ENCODE results near the gene TCF3. TPM values are rescaled to one million over a fixed set of nuclear protein-coding genes. Genes with fewer than 3 reads are reported as not detected.
A peak's percentile ranks its signal among the peaks of the same experiment; 100 is the strongest.

The TCF3 gene
- total RNA-seq, 1 experiment from 2014 or later = 277 TPM

GRCh38 chr19:1633269-1633826 is 19.1 kb downstream of the TCF3 start:
- no peaks in the 10 kb centered on the region for H3K27me3 ChIP-seq (ENCODE audit: control insufficient read depth, insufficient read depth, low read length)
- no peak for DNase-seq
- H3K36me3 ChIP-seq (replicated peaks; ENCODE audit: control insufficient read depth, insufficient read depth, low read length) = peaks cover 16% of the 10 kb centered on the region
- H3K4me3 ChIP-seq (ENCODE audit: insufficient read depth, low read depth, low read length) = no peak overlapping the region

DNA sequence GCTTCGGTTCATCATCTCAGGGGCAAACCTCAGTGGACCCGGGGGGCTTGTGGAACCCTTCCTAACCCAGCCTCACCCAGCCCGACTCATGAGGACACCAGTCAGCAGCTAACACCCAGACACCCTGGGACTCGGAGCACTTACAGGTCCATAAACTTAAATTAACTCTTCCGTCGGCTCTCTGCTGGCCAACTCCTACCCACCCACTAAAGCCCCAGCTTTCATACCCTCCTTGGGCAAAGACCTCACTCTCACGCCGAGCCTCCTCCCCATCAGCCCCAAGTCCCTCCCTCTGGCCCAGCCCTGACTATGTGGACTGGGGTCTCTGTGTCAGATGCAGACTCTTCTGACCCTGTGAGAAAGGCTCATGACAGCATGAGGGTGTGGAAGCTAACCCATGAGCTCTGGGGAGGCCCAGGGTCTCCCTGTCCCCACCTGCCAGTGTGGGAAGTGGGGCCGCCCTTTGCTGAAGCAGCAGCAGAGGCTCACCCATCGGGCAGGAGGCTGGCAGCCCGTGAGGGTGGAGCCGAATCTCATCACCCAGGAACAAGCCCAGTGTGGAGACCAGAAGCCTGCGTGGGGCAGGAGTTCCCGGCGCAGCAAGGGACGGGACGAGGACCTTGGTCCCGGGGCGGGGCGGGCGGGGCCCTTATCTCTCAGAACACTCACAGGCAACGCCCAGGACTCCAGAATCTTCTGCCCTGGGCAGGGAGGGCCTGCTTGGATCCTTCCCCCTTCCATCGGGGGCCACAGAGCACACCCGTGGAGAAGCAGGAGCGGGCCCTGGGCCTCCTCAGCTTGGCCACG is 19.8 kb downstream of the TCF3 start:
- no peaks in the 10 kb centered on the region for H3K27me3 ChIP-seq (ENCODE audit: control insufficient read depth, insufficient read depth, low read length)
- peaks cover 12% of the 10 kb centered on the region for H3K36me3 ChIP-seq (replicated peaks; ENCODE audit: control insufficient read depth, insufficient read depth, low read length)
- H3K4me3 ChIP-seq (ENCODE audit: insufficient read depth, low read depth, low read length) = no peak overlapping the region
- DNase-seq = no peak

- no peak for DNase-seq
- Histone ChIP-seq H3K4me3 (ENCODE audit: insufficient read depth, low read depth, low read length) (no peak overlapping the region), H3K36me3 (replicated peaks; ENCODE audit: control insufficient read depth, insufficient read depth, low read length) (peaks cover 12% of the 10 kb centered on the region), H3K27me3 (ENCODE audit: control insufficient read depth, insufficient read depth, low read length) (no peaks in the 10 kb centered on the region)
These were observed 20.8 kb downstream of the TCF3 start for GRCh38 chr19:1631557-1632100.

GRCh38 chr19:1630811-1631210 is 21.6 kb downstream of the TCF3 start:
- no peak for DNase-seq
- peaks cover 12% of the 10 kb centered on the region for H3K36me3 ChIP-seq (replicated peaks; ENCODE audit: control insufficient read depth, insufficient read depth, low read length)
- H3K27me3 ChIP-seq (ENCODE audit: control insufficient read depth, insufficient read depth, low read length) = no peaks in the 10 kb centered on the region
- no peak overlapping the region for H3K4me3 ChIP-seq (ENCODE audit: insufficient read depth, low read depth, low read length)

GRCh38 chr19:1630012-1630411 is 22.4 kb downstream of the TCF3 start:
- Histone ChIP-seq H3K27me3 (ENCODE audit: control insufficient read depth, insufficient read depth, low read length) (no peaks in the 10 kb centered on the region), H3K36me3 (replicated peaks; ENCODE audit: control insufficient read depth, insufficient read depth, low read length) (peaks cover 11% of the 10 kb centered on the region), H3K4me3 (ENCODE audit: insufficient read depth, low read depth, low read length) (no peak overlapping the region)
- no peak for DNase-seq

DNA sequence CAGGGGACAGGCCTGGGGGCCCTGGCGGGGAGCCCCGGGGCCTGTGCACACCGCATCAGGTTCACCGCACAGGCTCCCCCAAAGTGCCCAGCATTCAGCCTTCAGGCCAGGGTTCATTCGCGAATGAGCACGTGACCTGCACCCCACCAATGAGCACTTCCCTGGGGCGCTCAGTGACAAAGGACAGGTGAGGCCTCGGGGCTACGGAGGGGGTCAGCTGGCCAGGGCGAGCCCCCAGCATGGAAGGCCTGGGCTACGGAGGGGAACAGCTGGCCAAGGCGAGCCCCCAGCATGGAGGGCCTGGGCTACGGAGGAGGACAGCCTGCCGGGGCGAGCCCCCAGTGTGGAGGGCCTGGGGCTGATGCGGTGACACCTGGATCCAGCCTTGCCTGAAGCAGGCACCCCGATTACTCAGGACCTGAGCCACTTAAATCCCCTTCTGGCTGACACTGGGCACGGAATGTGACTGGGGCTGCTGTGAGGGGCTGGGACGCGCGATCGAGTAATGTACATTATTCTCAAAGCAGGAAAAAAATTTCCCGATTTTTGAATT is 23.1 kb downstream of the TCF3 start:
- no peak for DNase-seq

GRCh38 chr19:1627194-1627593 is 25.2 kb downstream of the TCF3 start:
- no peak overlapping the region for H3K4me3 ChIP-seq (ENCODE audit: insufficient read depth, low read depth, low read length)
- DNase-seq = no peak
- no peaks in the 10 kb centered on the region for H3K27me3 ChIP-seq (ENCODE audit: control insufficient read depth, insufficient read depth, low read length)
- H3K36me3 ChIP-seq (replicated peaks; ENCODE audit: control insufficient read depth, insufficient read depth, low read length) = peaks cover 14% of the 10 kb centered on the region

More for the DNA sequence above, 23.1 kb downstream of the TCF3 start:
- Histone ChIP-seq H3K36me3 (replicated peaks; ENCODE audit: control insufficient read depth, insufficient read depth, low read length) (peaks cover 6% of the 10 kb centered on the region), H3K4me3 (ENCODE audit: insufficient read depth, low read depth, low read length) (no peak overlapping the region), H3K27me3 (ENCODE audit: control insufficient read depth, insufficient read depth, low read length) (no peaks in the 10 kb centered on the region)

DNA sequence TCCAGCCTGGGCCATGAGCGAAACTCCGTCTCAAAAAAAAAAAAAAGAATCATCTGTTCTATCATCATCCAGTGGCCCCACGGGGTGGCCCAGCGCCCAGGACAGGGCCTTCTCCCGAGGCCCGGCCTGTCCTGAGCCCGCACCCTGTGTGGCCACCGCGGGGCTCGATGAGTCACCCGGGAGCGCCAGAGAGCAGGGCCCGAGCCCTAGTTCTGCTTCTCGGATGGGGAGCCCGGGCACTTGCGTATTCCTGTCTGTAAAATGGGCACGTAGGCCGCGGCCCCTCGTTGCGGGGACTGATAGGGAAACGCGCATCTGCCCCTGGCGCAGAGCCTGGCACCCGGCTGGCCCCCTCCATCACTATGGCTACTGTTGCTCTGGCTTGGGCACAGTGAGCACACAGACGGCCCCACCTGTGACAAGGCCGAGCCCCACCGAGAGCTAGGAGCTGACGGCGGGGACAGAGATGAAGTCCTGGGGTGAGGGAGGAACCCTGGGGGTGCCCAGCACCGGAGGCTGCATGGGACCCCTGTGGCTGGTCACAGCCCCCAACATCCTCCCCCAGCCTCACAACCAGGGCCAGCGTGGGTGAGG is 25.9 kb downstream of the TCF3 start:
- Histone ChIP-seq H3K27me3 (ENCODE audit: control insufficient read depth, insufficient read depth, low read length) (no peaks in the 10 kb centered on the region), H3K36me3 (replicated peaks; ENCODE audit: control insufficient read depth, insufficient read depth, low read length) (peaks cover 9% of the 10 kb centered on the region), H3K4me3 (ENCODE audit: insufficient read depth, low read depth, low read length) (no peak overlapping the region)
- no peak for DNase-seq

- Histone ChIP-seq H3K36me3 (replicated peaks; ENCODE audit: control insufficient read depth, insufficient read depth, low read length) (peaks cover 20% of the 10 kb centered on the region), H3K4me3 (ENCODE audit: insufficient read depth, low read depth, low read length) (no peak overlapping the region), H3K27me3 (ENCODE audit: control insufficient read depth, insufficient read depth, low read length) (no peaks in the 10 kb centered on the region)
- peak; percentile 97 for DNase-seq
These were observed 28.0 kb downstream of the TCF3 start for GRCh38 chr19:1624458-1624857.

- H3K4me3 ChIP-seq (ENCODE audit: insufficient read depth, low read depth, low read length) = no peak overlapping the region
- H3K36me3 ChIP-seq (replicated peaks; ENCODE audit: control insufficient read depth, insufficient read depth, low read length) = peaks cover 20% of the 10 kb centered on the region
- DNase-seq = peak; percentile 36
- no peaks in the 10 kb centered on the region for H3K27me3 ChIP-seq (ENCODE audit: control insufficient read depth, insufficient read depth, low read length)
These were observed 29.9 kb downstream of the TCF3 start for GRCh38 chr19:1622541-1622940.

- Histone ChIP-seq H3K36me3 (replicated peaks; ENCODE audit: control insufficient read depth, insufficient read depth, low read length) (peaks cover 21% of the 10 kb centered on the region), H3K27me3 (ENCODE audit: control insufficient read depth, insufficient read depth, low read length) (no peaks in the 10 kb centered on the region), H3K4me3 (ENCODE audit: insufficient read depth, low read depth, low read length) (no peak overlapping the region)
- peak; percentile 70 for DNase-seq
These were observed 30.4 kb downstream of the TCF3 start for GRCh38 chr19:1622007-1622406.

DNA sequence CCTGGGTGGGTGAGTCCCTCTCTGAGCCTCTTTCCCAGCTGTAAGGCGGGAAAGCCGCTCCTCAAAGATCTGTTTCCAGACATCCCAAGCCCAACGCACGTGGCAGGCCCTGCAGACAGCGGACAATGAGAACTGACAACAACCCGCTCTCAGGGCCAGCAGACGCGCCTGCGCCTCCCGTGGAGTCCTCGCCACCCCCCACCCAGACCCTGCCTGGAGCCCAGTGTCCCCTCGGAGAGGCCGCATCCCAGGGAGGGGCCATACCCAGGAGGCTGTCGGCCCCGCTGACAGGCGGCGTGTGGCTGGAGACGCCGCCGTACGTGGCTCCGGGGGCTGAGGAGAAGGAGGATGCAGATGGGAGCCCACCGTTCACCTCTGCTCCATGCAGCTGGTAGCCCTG is 30.8 kb downstream of the TCF3 start:
- DNase-seq = no peak
- peaks cover 25% of the 10 kb centered on the region for H3K36me3 ChIP-seq (replicated peaks; ENCODE audit: control insufficient read depth, insufficient read depth, low read length)
- H3K4me3 ChIP-seq (ENCODE audit: insufficient read depth, low read depth, low read length) = no peak overlapping the region
- H3K27me3 ChIP-seq (ENCODE audit: control insufficient read depth, insufficient read depth, low read length) = no peaks in the 10 kb centered on the region

- Histone ChIP-seq H3K36me3 (replicated peaks; ENCODE audit: control insufficient read depth, insufficient read depth, low read length) (peaks cover 26% of the 10 kb centered on the region), H3K4me3 (ENCODE audit: insufficient read depth, low read depth, low read length) (no peak overlapping the region)
These were observed 31.4 kb downstream of the TCF3 start for GRCh38 chr19:1621021-1621420.

GRCh38 chr19:1620502-1620901 is 31.9 kb downstream of the TCF3 start:
- no peak overlapping the region for H3K4me3 ChIP-seq (ENCODE audit: insufficient read depth, low read depth, low read length)
- DNase-seq = no peak
- H3K36me3 ChIP-seq (replicated peaks; ENCODE audit: control insufficient read depth, insufficient read depth, low read length) = peaks cover 28% of the 10 kb centered on the region
- no peaks in the 10 kb centered on the region for H3K27me3 ChIP-seq (ENCODE audit: control insufficient read depth, insufficient read depth, low read length)

More at GRCh38 chr19:1621021-1621420, 31.4 kb downstream of the TCF3 start:
- no peaks in the 10 kb centered on the region for H3K27me3 ChIP-seq (ENCODE audit: control insufficient read depth, insufficient read depth, low read length)
- peak; percentile 73 for DNase-seq

All from H7 (cell line).